T-helper 2 cell (primary cell): ENCODE data around the gene NDE1.
"Not testable (repeated sequence)": the region's sequence is repeated elsewhere in the genome, so short reads cannot be mapped to it uniquely, and the experiment has no call there.

Source experiments
- DNase-seq, 5 experiments: peaks; one replicate each; pipeline versions ENCODE4 v3.0.0 to v3.0.0-alpha.2; 2012 to 2022
- total RNA-seq, 2 donors: gene quantifications; one replicate each; lab custom pipeline; 2026; lab: John Stamatoyannopoulos, UW

NDE1 gene
- total RNA-seq = 83.2 to 83.8 reads per million in 2 donors

- peak; percentile 70 to 91 (median 86) for DNase-seq
These were observed at the start of gene NDE1 for GRCh38 chr16:15650019-15650697. Gene NDE1 (plus strand): TSS chr16:15650245. CDS start chr16:15664779, 14,534 bp downstream.

- no peak for DNase-seq
These were observed 48.7 kb upstream of the NDE1 start for GRCh38 chr16:15601212-15601879.

GRCh38 chr16:15602285-15603044, 47.6 kb upstream of the NDE1 start:
- DNase-seq = no peak

- no peak for DNase-seq
These were observed 45.3 kb upstream of the NDE1 start for GRCh38 chr16:15604460-15605440.

- no peak for DNase-seq
These were observed 44.1 kb upstream of the NDE1 start for GRCh38 chr16:15605839-15606517.

GRCh38 chr16:15606518-15607220, 43.4 kb upstream of the NDE1 start:
- no peak for DNase-seq

GRCh38 chr16:15607221-15607699, 42.8 kb upstream of the NDE1 start:
- not testable (repeated sequence) for DNase-seq

GRCh38 chr16:15607700-15608396, 42.2 kb upstream of the NDE1 start:
- no peak for DNase-seq

GRCh38 chr16:15608398-15609285, 41.4 kb upstream of the NDE1 start:
- no peak for DNase-seq

- no peak for DNase-seq
These were observed 40.8 kb upstream of the NDE1 start for GRCh38 chr16:15609286-15609649.

GRCh38 chr16:15610369-15610871, 39.6 kb upstream of the NDE1 start:
- no peak for DNase-seq

- no peak for DNase-seq
These were observed 38.4 kb upstream of the NDE1 start for GRCh38 chr16:15611610-15612009.

GRCh38 chr16:15613676-15614075, 36.4 kb upstream of the NDE1 start:
- DNase-seq = no peak

GRCh38 chr16:15616012-15616411, 34.0 kb upstream of the NDE1 start:
- DNase-seq = no peak

- DNase-seq = no peak
These were observed 33.4 kb upstream of the NDE1 start for GRCh38 chr16:15616475-15617165.

- no peak for DNase-seq
These were observed 32.1 kb upstream of the NDE1 start for GRCh38 chr16:15617901-15618300.

GRCh38 chr16:15618392-15618791, 31.7 kb upstream of the NDE1 start:
- DNase-seq = no peak

GRCh38 chr16:15620611-15621195, 29.3 kb upstream of the NDE1 start:
- no peak for DNase-seq
